Activated T-cell treated with anti-CD3 and anti-CD28 coated beads for 1 hour (primary cell): ENCODE results near the gene KCTD11.
"Not testable (repeated sequence)": the region's sequence is repeated elsewhere in the genome, so short reads cannot be mapped to it uniquely, and the experiment has no call there.

Experiments
- DNase-seq: peaks from one replicate; pipeline ENCODE4 v3.0.0-alpha.2; 2020; ENCODE audit warnings: low read depth

Gene KCTD11

DNA sequence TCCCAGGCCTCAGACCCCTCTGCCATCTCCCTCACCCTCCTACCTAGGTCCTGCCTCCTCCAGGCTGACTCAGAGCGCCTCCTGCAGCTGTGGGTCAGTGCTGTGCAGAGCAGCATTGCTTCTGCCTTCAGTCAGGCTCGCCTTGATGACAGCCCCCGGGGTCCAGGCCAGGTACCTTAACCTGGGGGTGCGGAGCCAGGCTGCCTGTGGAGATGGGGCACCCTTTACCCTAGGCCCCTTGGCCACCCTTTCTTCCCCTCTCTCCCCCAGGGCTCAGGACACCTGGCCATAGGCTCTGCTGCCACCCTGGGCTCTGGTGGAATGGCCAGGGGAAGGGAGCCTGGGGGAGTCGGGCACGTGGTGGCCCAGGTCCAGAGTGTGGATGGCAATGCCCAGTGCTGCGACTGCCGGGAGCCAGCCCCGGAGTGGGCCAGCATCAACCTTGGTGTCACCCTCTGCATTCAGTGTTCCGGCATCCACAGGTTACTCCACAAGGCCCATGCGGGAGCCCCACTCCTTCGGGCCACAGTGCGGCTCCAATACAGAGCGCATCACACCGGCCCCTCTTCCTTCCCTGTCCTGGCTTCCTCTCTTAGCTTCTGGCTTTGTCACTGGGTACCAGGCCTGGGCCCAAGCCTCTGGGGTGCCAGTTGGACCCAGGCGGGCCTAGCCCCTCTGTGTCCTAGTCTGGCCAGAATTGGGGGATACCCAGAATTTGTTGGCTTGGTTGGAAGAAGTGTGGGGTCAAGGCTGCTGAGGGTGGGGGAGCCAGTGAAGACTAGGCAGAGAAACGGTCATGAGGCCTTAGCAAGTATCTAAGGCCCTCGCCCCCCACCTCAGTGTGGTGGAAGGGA, 5.0 kb upstream of the KCTD11 start:
- DNase-seq, result no peak

DNA sequence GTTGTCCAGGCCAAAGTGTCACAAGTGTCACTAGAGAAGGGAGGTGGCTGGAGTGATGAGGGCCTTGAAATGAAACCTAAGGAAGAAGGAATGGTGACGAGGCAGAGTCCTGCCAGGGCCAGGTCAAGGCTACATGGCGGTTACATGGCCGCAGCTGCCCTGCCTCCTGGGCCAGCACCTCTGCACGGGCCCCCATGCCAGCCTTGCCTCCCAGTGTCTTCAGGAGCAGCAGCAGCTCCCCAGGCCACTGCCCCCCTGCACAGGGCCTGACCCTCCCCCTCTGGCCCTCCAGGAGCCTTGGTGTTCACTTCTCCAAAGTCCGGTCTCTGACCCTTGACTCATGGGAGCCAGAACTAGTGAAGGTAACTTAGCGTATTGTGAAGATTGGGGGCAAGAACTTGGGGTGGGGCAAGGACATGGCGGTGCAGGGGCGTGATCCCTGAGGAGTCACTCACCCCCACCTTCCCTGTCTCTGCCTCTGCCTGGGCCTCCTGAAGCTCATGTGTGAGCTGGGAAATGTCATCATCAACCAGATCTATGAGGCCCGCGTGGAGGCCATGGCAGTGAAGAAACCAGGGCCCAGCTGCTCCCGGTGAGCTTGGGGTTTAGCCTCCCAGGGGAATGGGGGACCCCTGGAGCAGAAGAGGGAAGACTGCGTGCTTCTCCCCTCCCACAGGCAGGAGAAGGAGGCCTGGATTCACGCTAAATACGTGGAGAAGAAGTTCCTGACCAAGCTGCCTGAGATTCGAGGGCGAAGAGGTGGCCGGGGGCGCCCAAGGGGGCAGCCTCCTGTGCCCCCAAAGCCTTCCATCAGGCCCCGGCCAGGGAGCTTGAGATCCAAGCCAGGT, 4.1 kb upstream of the KCTD11 start:
- no peak for DNase-seq

DNA sequence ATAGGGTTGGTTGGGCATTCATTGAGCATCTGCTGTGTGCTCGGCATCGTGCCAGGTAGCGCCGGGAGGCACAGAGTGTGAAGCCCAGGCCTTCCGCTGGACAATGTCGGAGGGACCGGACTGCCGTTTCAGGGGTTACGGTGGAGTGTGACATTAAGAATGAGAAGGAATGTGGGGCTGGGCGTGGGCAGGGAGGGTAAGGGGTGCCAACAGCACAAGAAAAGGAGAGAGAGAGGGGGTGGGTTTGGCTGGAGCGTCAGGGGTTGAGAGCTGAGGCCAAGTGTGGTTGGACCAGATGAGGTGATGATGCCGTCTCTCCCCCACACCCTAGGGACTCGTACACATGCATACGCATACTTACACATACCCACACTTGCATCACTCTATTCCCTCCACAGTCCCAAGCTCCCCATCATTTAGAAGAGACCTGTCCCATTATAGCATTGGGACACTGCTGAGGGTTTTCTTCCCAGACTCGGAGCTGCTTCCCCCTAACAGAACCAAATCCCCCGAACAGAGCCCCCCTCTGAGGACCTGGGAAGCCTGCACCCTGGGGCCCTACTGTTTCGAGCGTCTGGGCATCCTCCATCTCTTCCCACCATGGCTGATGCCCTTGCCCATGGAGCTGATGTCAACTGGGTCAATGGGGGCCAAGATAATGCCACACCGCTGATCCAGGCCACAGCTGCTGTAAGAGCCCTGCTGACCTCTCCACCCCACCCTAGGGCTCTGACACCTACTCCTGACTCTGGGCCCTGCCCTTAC, 3.3 kb upstream of the KCTD11 start:
- no peak for DNase-seq

- DNase-seq, result no peak
Measured at GRCh38 chr17:7352503-7352889, 534 bp downstream of the KCTD11 start.

DNA sequence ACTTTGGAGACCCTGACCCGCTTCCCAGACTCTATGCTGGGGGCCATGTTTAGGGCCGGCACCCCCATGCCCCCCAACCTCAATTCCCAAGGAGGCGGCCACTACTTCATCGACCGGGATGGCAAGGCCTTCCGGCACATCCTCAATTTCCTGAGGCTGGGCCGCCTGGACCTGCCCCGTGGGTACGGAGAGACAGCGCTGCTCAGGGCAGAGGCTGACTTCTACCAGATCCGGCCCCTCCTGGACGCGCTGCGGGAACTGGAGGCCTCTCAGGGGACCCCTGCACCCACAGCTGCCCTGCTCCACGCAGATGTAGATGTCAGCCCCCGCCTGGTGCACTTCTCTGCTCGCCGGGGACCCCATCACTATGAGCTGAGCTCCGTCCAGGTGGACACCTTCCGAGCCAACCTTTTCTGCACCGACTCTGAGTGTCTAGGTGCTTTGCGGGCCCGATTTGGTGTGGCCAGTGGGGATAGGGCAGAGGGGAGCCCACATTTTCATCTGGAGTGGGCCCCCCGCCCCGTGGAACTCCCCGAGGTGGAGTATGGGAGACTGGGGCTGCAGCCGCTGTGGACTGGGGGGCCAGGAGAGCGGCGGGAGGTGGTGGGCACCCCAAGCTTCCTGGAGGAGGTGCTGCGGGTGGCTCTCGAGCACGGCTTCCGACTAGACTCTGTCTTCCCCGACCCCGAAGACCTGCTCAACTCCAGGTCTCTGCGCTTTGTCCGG, 1.1 kb downstream of the KCTD11 start:
- DNase-seq, result no peak

DNA sequence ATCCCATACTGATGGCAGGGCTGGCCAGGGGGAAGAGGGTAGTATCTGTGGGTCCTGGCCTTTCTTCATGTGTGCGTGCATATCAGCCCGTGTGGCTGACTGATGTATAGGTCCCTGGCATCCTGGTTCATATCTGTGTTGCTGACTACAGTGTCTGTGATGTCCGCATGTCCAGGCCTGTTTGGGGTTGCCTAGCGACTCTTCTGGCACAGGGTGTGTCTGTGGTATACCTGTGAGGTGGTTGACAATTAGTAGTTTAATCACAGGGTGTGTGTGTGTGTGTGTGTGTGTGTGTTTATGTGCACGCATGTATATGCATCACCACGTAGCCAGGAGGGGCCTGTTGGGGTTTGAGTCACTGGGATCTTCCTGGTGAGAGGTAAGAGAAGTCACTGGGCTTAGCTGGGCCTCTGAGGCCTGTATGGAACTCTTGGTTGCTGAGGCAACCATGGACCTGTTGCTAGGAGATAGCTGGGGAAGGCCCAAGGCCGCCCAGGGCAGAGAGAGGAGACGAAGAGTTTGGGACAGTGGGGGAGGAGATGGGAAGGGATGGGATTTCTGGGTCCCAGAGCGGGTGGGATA, 2.4 kb downstream of the KCTD11 start:
- DNase-seq, result no peak

DNA sequence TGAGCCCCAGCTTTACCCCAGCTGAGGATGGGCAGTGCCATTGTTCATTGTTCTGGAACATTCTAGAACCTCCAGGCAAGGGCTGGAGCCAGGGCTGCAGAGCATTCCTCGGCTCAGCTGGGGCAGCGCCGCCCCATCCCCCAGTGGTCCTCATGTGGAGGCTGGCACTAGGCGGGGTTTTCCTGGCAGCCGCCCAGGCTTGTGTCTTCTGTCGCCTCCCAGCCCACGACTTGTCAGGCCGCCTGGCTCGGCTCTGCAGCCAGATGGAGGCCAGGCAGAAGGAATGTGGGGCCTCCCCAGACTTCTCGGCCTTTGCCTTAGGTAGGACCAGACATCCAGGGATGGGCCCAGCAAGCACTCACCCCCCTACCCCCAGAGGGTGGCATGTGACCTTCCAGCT, 3.1 kb downstream of the KCTD11 start, which contains the start of gene TMEM95:
TMEM95 (plus strand) TSS at position 104 of the 400 bp plus-strand sequence; CDS start at position 153, 49 bp downstream.
- no peak for DNase-seq

GRCh38 chr17:7355573-7355972, 3.6 kb downstream of the KCTD11 start:
- DNase-seq, result no peak

- DNase-seq, result peak; percentile 83
Measured at GRCh38 chr17:7356072-7356549, 4.1 kb downstream of the KCTD11 start.

- no peak for DNase-seq
Measured at GRCh38 chr17:7356756-7357155, 4.8 kb downstream of the KCTD11 start.

- DNase-seq, result no peak
Measured at GRCh38 chr17:7357381-7357780, 5.4 kb downstream of the KCTD11 start.

DNA sequence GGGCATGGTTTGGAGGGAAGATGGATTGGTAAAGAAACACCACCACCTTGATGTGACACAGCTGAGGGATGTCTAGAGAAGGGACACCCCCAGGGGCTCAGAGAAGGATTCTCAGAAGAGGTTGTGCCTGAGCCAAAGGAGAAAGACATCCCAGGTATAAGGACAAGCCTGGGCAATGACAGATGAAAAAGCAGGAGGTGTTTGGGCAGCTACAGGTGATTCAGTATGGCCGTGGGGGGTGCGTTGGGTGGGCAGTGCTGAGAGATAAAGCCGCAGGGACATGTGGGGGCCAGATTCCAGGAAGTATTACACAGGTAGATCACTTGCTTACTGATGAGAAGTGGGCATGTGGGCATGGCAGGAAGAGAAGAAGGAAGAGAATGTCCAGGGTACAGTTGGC, 9.9 kb downstream of the KCTD11 start:
- DNase-seq, result no peak

DNA sequence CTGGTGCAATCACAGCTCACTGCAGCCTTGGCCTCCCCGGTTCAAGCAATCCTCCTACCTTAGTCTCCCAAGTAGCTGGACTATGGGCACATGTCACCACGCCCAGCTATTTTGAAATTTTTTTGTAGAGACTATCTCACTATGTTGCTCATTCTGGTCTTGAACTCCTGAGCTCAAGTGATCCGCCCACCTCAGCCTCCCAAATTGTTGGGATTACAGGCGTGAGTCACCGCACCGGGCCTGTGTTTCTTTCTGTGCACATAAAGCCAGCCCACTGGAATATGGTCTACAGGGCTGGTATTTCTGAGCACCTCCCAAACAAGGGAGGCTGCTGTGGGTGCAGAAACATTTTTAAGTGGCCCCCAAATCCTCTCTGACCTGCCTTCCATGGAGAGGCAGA, 11.3 kb downstream of the KCTD11 start:
- DNase-seq, result no peak

DNA sequence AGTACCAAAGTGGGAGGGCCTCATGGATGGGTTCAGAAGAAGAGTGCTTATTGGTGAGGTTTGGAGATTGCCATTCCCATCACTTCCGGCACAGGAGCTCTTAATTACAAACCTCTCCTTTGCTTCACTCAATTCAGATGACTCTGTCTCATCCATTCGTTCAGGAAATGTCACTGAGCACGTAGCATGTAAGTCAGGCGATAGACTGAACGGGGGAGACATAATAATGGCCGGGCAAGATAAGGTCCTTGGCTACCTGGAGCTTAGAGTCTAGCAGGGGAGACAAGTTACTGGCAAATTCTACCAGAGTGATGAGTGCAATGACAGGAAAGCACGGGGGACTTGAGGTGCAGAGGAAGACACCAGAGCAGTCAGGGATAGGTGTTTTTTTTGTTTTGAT, 14.0 kb downstream of the KCTD11 start:
- not testable (repeated sequence) for DNase-seq

DNA sequence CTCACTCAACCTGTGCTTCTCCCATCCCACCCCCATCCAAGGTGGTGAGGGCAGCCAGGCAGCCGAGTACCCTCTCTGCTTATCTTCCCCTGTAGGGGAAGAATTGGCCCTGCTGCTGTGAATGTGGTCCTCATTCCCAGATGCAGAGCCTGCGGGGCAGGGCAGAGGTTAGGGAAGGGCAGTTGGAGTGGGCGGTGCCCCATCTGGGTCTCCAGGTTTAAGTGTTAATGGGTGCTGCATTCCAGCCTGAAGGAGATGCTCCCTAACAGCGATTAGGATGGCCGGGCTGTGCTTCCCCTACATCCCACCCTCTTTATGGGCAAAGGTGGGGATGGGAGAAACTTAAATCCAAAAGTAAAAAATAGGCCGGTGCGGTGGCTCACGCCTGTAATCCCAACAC, 15.1 kb downstream of the KCTD11 start:
- no peak for DNase-seq

DNA sequence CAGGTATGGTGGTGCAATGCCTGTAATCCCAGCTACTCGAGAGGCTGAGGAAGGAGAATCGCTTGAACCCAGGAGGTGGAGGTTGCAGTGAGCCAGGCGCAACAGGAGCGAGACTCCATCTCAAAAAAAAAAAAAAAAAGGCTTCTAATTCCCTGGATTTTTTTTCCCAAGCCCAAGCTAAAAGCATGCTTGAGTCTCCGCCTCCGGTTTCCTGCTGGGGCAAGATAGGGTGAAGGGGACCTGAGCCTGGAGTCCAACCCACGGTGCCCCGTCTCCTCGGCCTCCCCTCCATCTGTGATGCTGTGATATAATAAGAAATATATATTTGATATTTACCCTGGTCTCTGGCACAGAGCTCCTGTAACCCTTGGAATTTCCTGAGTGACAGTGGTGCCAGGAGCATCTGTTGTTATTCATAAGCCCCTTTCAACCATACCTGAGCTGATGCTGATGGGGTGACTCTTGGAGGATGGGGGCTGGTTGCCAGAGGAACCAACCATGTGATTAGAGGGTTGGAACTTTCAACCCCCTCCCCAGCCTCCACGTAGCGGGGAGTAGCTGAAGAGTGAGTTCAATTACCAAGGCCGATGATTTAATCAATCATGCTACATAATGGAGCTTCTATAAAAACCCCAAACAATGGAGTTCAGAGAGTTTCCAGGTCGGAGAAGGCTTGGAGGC, 16.1 kb downstream of the KCTD11 start:
- no peak for DNase-seq

DNA sequence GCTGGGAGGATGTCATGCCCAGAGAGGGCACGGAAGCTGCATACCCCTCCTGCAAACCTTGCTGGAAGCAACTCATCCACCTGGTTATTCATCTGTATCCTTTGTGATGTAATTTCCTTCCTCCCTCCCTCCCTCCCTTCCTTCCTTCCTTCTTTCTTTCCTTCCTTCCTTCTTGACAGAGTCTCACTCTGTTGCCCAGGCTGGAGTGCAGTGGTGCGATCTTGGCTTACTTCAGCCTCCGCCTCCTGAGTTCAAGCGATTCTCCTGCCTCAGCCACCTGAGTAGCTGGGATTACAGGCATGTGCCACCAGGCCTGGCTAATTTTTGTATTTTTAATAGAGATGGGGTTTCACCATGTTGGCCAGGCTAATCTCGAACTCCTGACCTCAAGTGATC, 16.6 kb downstream of the KCTD11 start:
- DNase-seq, result not testable (repeated sequence)

DNA sequence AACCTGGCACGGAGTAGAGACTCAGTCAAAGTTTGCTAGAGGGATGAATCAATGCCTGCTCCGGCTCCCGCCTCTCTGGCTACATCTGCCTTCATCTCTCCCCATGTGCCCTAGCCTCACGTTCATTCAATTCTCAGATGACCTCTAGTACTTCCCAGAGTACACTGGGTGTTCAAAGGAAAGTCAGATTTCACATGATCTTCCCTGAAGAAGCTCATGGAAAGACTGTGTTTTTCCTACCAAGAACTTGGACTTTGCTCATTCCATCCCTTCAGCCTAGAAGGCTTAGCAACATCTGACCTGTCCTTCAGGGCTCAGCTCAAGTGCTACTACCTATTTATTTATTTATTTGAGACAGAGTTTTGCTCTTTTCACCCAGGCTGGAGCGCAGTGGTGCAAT, 17.9 kb downstream of the KCTD11 start:
- no peak for DNase-seq

DNA sequence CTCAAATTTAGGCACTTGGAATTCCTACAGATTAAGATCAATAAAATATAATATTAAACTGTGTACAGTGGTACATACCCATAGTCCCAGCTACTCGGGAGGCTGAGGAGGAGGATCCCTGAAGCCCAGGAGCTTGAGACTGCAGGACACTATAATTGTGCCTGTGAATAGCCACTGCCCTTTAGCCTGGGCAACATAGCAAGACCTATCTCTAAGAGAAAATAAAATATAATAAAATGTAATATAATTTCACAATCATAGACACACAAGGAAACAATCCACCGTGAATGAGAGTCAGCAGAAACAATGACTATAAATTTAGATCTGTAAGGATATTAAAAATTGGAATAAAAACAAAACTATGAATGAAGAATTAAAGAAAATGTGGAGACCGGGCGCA, 18.9 kb downstream of the KCTD11 start:
- no peak for DNase-seq

- no peak for DNase-seq
Measured at GRCh38 chr17:7374353-7374752, 22.4 kb downstream of the KCTD11 start.

- DNase-seq, result no peak
Measured at GRCh38 chr17:7379134-7379533, 27.2 kb downstream of the KCTD11 start.
